ENCODE measurements around the gene CGAS. TPM values are rescaled to one million over a fixed set of nuclear protein-coding genes. Genes with fewer than 3 reads are reported as not detected.

CGAS gene
- total and polyA plus RNA-seq, 9 of the 15 experiments (the other 6 are each of a cell fraction or from before 2014, with no cell fraction given): 0.01 to 0.32 (median 0.06) TPM; not detected in 2

DNA sequence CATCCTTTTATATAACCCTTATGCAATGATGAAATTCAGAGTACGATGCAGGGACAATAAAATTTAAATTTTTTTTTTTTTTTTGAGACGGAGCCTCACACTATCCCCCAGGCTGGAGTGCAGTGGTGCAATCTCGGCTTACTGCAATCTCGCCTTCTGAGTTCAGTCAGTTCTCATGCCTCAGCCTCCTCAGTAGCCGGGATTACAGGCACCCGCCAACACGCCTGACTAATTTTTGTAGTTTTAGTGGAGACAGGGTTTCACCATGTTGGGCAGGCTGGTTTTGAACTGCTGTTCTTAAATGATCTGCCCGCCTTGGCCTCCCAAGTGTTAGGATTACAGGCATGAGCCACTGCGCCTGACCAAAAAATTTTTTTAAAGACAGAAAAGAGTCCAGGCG is 24.6 kb upstream of the CGAS start:
- no TSS peak for BruUV-seq (replicated peaks)
- no peak for FAIRE-seq
- CTCF ChIA-PET (ENCODE audit: low intra/inter-chr PET ratio): no interaction called here
- ATAC-seq: no peak
- no peak for DNase-seq (ENCODE audit: extremely low read depth in 1 of 4, low spot score in 3 of 4)
- POLR2A ChIA-PET: interaction anchor here (1.1 kb wide), 1 partner anchor 37 kb away, joined by 3 read pairs; no protein-coding TSS in a partner anchor
- no peak overlapping the region for H3K4me2 ChIP-seq (ENCODE audit: insufficient read depth, low read length)
- no peaks in the 10 kb centered on the region for H3K9me1 ChIP-seq (ENCODE audit: control insufficient read depth, insufficient read depth, low read length)
- H2AFZ ChIP-seq (ENCODE audit: low read depth, low read length): no peak overlapping the region
- WGBS (ENCODE audit: insufficient coverage, low coverage, missing lambda C conversion rate): 97% methylated on average over 10 of the region's 10 CpGs
- H3K27ac ChIP-seq (ENCODE audit: extremely low read depth, low read depth, low read length): no peak overlapping the region
- no peak overlapping the region for H3K9ac ChIP-seq (ENCODE audit: insufficient read depth in 1 of 2, low read depth in 2 of 2, low read length in 2 of 2)
- no peak for TF ChIP-seq THAP12 (CRISPR knock-in tag; IDR thresholded peaks at IDR 0.05)
- no peak for TF ChIP-seq ZBTB8A (IDR thresholded peaks at IDR 0.05; ENCODE audit: partially characterized antibody)
- no peak for TF ChIP-seq CHD2 (IDR thresholded peaks at IDR 0.05; ENCODE audit: low read depth, low read length)
- no peak for TF ChIP-seq CREBBP (IDR thresholded peaks at IDR 0.05; ENCODE audit: low read depth, low read length)
- TF ChIP-seq PHB2 (IDR thresholded peaks at IDR 0.05; ENCODE audit: low read depth): no peak
- TF ChIP-seq CTCFL (IDR thresholded peaks at IDR 0.05; ENCODE audit: borderline replicate concordance, insufficient read depth, low read depth, low read length, poor library complexity, severe bottlenecking): no peak
- H3K36me3 ChIP-seq (ENCODE audit: control insufficient read depth, insufficient read depth, low read length): peaks cover 82% of the 10 kb centered on the region
- intact Hi-C loops (cut with micrococcal nuclease): no loop called here
- H4K20me1 ChIP-seq (replicated peaks; ENCODE audit: control insufficient read depth, insufficient read depth, low read length): no peaks in the 10 kb centered on the region
- H3K27me3 ChIP-seq (ENCODE audit: control insufficient read depth in 2 of 2, insufficient read depth in 2 of 2, low read length in 2 of 2): no peaks in the 10 kb centered on the region
- H3K79me2 ChIP-seq (ENCODE audit: control insufficient read depth, insufficient read depth, low read length): no peaks in the 10 kb centered on the region
- H3K4me1 ChIP-seq (replicated peaks in 1 of 2; ENCODE audit: control insufficient read depth in 2 of 2, insufficient read depth in 2 of 2, low read length in 2 of 2): no peaks in the 10 kb centered on the region; a peak in 1 of 5 replicates
- no peak overlapping the region for H3K4me3 ChIP-seq
- in situ Hi-C loops (cut with MboI): no loop called here
- H3K9me3 ChIP-seq (replicated peaks; ENCODE audit: control insufficient read depth, insufficient read depth, low read depth, low read length): no peaks in the 10 kb centered on the region

All from K562 (cell line).